Thyroid gland (tissue), 4 donors: ENCODE measurements around the gene CRIP1. TPM values are rescaled to one million over a fixed set of nuclear protein-coding genes. Genes with fewer than 3 reads are reported as not detected.

Experiments
- DNase-seq, 2 donors: peaks; one replicate each; pipeline ENCODE4 v3.0.0-alpha.2; 2019
- H3K27ac ChIP-seq, 3 donors: fragments of 200-600 bp; sonication (generic); 1 replicate in 2 of 3; 2 replicates in 1 of 3; pipeline ENCODE4 v1.5.1; 2016 to 2019; ENCODE audit warnings: mild to moderate bottlenecking in 1 of 3, moderate library complexity in 1 of 3
- H3K27me3 ChIP-seq: fragments of 200-600 bp; sonication (generic); one replicate; pipeline ENCODE4 v1.5.1; 2019
- H3K36me3 ChIP-seq, 2 donors: fragments of 200-600 bp; sonication (generic); one replicate each; pipeline ENCODE4 v1.5.1; 2016 to 2019
- H3K4me1 ChIP-seq, 2 donors: fragments of 200-600 bp; sonication (generic); one replicate each; pipeline ENCODE4 v1.5.1; 2017 to 2019
- H3K4me3 ChIP-seq, 3 donors: fragments of 200-600 bp; sonication (generic); replicated peaks in 1 of 3; 1 replicate in 2 of 3; 2 replicates in 1 of 3; pipeline ENCODE4 v1.5.1; 2016; ENCODE audit warnings: mild to moderate bottlenecking in 1 of 3
- H3K9me3 ChIP-seq: fragments of 200-600 bp; sonication (generic); one replicate; pipeline ENCODE4 v1.5.1; 2017
- POLR2A ChIP-seq, 2 donors: fragments of 450-650 bp; IDR thresholded peaks; one replicate each; pipeline ENCODE4 v1.6.1; 2017; ENCODE audit warnings: antibody characterized with exemption in 2 of 2, mild to moderate bottlenecking in 2 of 2, moderate library complexity in 1 of 2
- WGBS, 2 donors: methylation state at CpG; one replicate each; pipeline ENCODE4 v1.1.5; 2017; 5-methylcytosine and 5-hydroxymethylcytosine counted together
- intact Hi-C: fragments of 100-400 bp; cut with DNase I; formaldehyde crosslinking; loops from one replicate; pipeline ENCODE4 v1.15.1; 2023
- total RNA-seq, 4 donors: library from RNA; depleted of rRNA; stranded (reverse); fragments of >200 nt; gene quantifications; one replicate each; pipeline ENCODE4 v1.2.3, GENCODE V29; 2016
- TF ChIP-seq, protein P1 (sequence below), 6 experiments: fragments of 200-600 bp in 3 of 6; fragments of 450-650 bp in 3 of 6; sonication (generic) in 3 of 6; IDR thresholded peaks; one replicate each; pipeline ENCODE4 v1.5.1; 2016 to 2019; ENCODE audit warnings: antibody characterized with exemption in 6 of 6, mild to moderate bottlenecking in 2 of 6, inconsistent platforms in 1 of 6, moderate library complexity in 1 of 6

The CRIP1 gene
- total RNA-seq, 4 donors from 2014 or later, result 6.0 to 30.8 (median 18.5) TPM

DNA sequence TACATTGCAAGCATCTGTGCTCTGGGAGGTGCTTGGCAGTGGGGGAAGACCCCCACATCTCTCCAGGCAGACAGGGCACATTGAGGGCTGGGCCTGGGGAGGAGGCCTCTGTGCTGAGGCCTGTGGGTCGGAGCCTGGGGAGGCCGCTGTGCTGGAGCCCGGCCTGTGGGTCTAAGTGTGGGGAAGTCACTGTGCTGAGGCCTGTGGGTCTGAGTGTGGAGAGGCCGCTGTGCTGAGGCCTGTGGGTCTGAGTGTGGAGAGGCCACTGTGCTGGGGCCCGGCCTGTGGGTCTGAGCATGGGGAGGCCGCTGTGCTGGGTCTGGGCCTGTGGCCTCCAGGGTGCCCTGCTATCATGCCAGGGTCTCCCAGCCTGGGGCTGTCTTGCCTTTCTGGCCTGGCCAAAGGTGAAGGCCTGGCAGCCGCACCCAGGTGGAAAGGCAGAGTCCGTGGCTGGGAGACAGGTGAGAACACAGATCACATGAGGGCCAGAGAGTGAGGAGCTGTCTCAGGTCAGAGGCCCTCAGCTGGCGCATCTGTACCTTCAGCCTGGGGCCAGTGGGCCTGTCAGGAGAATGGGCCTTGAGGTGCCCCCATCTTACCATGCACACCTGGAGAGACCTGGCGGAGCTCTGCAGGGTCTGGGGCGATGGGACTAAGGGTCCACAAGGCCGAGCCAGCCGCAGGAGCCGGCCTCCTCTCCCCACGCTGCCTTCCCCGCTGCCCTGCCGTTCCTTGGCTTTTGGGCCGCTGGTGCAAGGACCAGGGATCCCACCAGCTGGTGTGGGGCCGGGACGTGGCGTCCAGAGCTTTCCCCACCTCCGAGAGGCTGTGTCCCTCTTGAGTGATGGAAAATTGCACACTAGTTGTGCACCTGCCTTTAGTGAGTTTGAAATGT is 30.7 kb upstream of the CRIP1 start:
- Histone ChIP-seq H3K27ac (no peak overlapping the region), H3K36me3 (peaks cover 31 to 37% of the 10 kb centered on the region in 2 donors), H3K9me3 (no peaks in the 10 kb centered on the region), H3K27me3 (no peaks in the 10 kb centered on the region), H3K4me1 (no peaks in the 10 kb centered on the region), H3K4me3 (no peak overlapping the region)
- DNase-seq, result no peak
- intact Hi-C loops, result no loop called here
- TF ChIP-seq POLR2A (IDR thresholded peaks at IDR 0.05), result no peak
- TF ChIP-seq, protein P1, sequence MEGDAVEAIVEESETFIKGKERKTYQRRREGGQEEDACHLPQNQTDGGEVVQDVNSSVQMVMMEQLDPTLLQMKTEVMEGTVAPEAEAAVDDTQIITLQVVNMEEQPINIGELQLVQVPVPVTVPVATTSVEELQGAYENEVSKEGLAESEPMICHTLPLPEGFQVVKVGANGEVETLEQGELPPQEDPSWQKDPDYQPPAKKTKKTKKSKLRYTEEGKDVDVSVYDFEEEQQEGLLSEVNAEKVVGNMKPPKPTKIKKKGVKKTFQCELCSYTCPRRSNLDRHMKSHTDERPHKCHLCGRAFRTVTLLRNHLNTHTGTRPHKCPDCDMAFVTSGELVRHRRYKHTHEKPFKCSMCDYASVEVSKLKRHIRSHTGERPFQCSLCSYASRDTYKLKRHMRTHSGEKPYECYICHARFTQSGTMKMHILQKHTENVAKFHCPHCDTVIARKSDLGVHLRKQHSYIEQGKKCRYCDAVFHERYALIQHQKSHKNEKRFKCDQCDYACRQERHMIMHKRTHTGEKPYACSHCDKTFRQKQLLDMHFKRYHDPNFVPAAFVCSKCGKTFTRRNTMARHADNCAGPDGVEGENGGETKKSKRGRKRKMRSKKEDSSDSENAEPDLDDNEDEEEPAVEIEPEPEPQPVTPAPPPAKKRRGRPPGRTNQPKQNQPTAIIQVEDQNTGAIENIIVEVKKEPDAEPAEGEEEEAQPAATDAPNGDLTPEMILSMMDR (IDR thresholded peaks at IDR 0.05), result no peak
- WGBS, 2 donors, result 90 to 91% methylated on average over 19 to 20 of the region's 22 CpGs

DNA sequence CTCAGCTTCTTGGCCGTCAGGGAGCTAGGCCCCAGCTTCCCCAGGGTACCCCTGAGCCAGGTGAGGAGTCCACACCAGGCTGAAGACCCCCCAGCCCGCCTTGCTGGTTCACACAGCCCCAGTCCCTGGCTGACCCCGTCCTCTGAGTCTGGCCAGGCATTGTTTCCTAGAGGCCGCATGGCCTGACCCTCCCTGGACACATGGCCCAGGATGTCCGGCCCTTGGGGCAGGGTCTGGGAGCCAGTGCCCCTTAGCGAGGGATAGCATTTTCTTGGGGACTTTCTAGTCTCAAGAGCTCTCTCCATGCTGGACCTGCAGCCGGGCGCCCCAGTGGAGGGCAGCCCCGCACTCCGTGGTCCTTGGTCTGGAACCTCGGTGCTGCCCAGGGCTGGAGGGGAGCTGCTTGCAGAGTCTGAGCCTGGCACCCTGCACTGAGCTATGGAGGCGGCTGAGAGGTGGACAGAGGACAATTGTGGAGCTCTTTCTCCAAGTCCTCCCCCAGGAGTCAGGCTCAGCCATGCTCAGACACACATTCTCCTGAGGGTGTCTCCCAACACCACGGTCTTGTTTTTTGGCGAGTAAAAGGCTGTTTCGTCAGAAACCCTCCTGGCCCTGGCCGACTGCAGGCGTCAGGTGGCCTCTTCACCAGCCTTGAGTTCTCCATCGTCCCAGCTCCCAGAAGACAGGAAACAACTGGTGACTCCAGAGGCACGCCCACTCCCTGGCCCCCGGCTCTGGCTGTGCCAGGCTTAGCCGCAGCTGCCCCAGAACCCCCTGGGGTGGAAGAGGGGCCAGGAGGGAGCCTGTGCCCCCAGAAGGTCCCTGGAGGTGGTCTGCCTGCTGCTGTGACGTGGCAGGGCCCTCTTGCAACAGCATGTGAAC is 29.7 kb upstream of the CRIP1 start:
- no peak overlapping the region for H3K4me3 ChIP-seq
- intact Hi-C loops, result no loop called here
- H3K36me3 ChIP-seq, result peaks cover 38 to 41% of the 10 kb centered on the region in 2 donors
- no peak overlapping the region for H3K27ac ChIP-seq
- H3K4me1 ChIP-seq, result no peaks in the 10 kb centered on the region
- H3K9me3 ChIP-seq, result no peaks in the 10 kb centered on the region
- WGBS, 2 donors, result 85 to 97% methylated on average over 6 to 14 of the region's 22 CpGs
- H3K27me3 ChIP-seq, result no peaks in the 10 kb centered on the region
- no peak for TF ChIP-seq POLR2A (IDR thresholded peaks at IDR 0.05)
- TF ChIP-seq, protein P1 (IDR thresholded peaks at IDR 0.05), result no peak
- DNase-seq, result no peak

DNA sequence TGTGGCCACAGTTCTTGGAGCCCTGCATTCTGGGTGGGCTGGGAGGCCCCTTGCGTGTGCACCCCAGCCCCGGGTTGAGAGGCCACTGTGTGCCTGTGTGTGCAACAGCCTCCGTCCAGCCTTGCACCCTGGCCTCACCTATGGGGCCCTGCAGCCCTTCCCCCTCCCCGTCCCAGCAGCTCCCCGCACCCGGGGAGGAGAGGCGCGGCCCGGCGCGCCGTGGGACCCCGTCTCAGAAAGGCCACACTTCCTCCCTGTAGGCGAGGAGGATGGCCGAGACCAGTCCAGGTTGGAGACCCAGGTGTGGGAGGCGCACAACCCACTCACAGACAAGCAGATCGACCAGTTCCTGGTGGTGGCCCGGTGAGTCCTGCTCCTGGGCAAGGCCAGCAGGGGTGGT is 28.7 kb upstream of the CRIP1 start:
- TF ChIP-seq, protein P1 (IDR thresholded peaks at IDR 0.05), result no peak
- TF ChIP-seq POLR2A (IDR thresholded peaks at IDR 0.05), result no peak
- no peak for DNase-seq
- WGBS, 2 donors, result 90 to 91% methylated on average over 14 to 17 of the region's 18 CpGs
- Histone ChIP-seq H3K36me3 (peaks cover 38 to 43% of the 10 kb centered on the region in 2 donors), H3K4me1 (no peaks in the 10 kb centered on the region), H3K9me3 (no peaks in the 10 kb centered on the region), H3K4me3 (no peak overlapping the region), H3K27ac (no peak overlapping the region), H3K27me3 (no peaks in the 10 kb centered on the region)
- intact Hi-C loops, result no loop called here

DNA sequence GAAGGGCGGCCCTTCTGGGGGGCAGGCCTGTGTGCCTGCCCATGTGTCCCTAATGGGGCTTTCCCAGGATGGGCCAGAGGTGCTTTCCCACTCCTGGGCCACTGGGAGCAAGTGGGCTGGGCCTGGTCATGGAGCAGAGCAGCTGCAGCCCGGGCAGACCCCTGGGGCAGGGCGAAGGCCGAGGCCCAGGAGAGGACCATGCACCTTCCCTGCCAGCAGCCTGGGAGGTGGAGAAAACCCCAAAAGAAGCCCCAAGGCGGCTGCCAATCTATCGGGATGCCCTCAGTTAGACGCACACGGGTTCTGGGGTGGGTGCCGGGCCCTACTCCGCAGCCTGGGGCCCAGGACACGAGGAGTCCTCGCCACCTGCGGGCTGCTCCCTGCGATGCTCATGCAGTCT is 28.1 kb upstream of the CRIP1 start:
- Histone ChIP-seq H3K4me3 (no peak overlapping the region), H3K4me1 (no peaks in the 10 kb centered on the region), H3K27ac (no peak overlapping the region), H3K9me3 (no peaks in the 10 kb centered on the region), H3K36me3 (peaks cover 40 to 49% of the 10 kb centered on the region in 2 donors), H3K27me3 (no peaks in the 10 kb centered on the region)
- no peak for DNase-seq
- WGBS, 2 donors, result 70 to 96% methylated on average over 4 to 7 of the region's 14 CpGs
- TF ChIP-seq, protein P1 (IDR thresholded peaks at IDR 0.05), result no peak
- no peak for TF ChIP-seq POLR2A (IDR thresholded peaks at IDR 0.05)
- intact Hi-C loops, result no loop called here
